GM06990 (cell line): ENCODE measurements around the gene INSR.

Source experiments
- DNase-seq: peaks from one replicate; pipeline ENCODE4 v3.0.0-alpha.2; 2011; ENCODE audit not compliant: insufficient read length; ENCODE audit errors: extremely low read depth
- H3K27me3 ChIP-seq: replicated peaks from 2 replicates; pipeline ENCODE4 v1.6.0; 2011; ENCODE audit warnings: low read length; ENCODE audit not compliant: control insufficient read depth, insufficient read depth
- H3K36me3 ChIP-seq: 2 replicates; pipeline ENCODE4 v1.5.1; 2011; ENCODE audit warnings: low read length; ENCODE audit not compliant: control insufficient read depth, insufficient read depth
- H3K4me3 ChIP-seq: replicated peaks from 2 replicates; pipeline ENCODE4 v1.5.1; 2011; ENCODE audit warnings: low read depth, mild to moderate bottlenecking, control low read depth, low read length
- CTCF ChIP-seq: IDR thresholded peaks from 2 replicates; pipeline ENCODE4 v1.5.1; 2011; ENCODE audit warnings: low read length, control low read depth, mild to moderate bottlenecking, inconsistent platforms; ENCODE audit not compliant: insufficient read depth, poor library complexity, severe bottlenecking

INSR gene

GRCh38 chr19:7303470-7303869, 9.3 kb upstream of the INSR start:
- DNase-seq: no peak
- Histone ChIP-seq H3K36me3 (no peaks in the 10 kb centered on the region), H3K27me3 (no peaks in the 10 kb centered on the region), H3K4me3 (no peak overlapping the region)
- TF ChIP-seq CTCF: no peak

GRCh38 chr19:7301525-7301924, 7.3 kb upstream of the INSR start:
- no peak for DNase-seq
- no peaks in the 10 kb centered on the region for H3K36me3 ChIP-seq
- H3K27me3 ChIP-seq: no peaks in the 10 kb centered on the region
- TF ChIP-seq CTCF: no peak
- H3K4me3 ChIP-seq: no peak overlapping the region

GRCh38 chr19:7297742-7298141, 3.5 kb upstream of the INSR start:
- DNase-seq: no peak
- no peak overlapping the region for H3K4me3 ChIP-seq
- no peak for TF ChIP-seq CTCF
- no peaks in the 10 kb centered on the region for H3K36me3 ChIP-seq
- H3K27me3 ChIP-seq: no peaks in the 10 kb centered on the region

- Histone ChIP-seq H3K27me3 (no peaks in the 10 kb centered on the region), H3K36me3 (no peaks in the 10 kb centered on the region), H3K4me3 (no peak overlapping the region)
- no peak for TF ChIP-seq CTCF
- DNase-seq: no peak
These were observed 1.8 kb upstream of the INSR start for GRCh38 chr19:7295912-7296536.

- peak overlapping the region; percentile 83 for H3K4me3 ChIP-seq
- H3K27me3 ChIP-seq: no peaks in the 10 kb centered on the region
- TF ChIP-seq CTCF: peak; percentile 49
- peak; percentile 81 for DNase-seq
- H3K36me3 ChIP-seq: no peaks in the 10 kb centered on the region
These were observed 471 bp upstream of the INSR start for GRCh38 chr19:7294558-7295212.
